ENCODE measurements around the gene TNIK.
A peak's percentile ranks its signal among the peaks of the same experiment; 100 is the strongest.

The TNIK gene

DNA sequence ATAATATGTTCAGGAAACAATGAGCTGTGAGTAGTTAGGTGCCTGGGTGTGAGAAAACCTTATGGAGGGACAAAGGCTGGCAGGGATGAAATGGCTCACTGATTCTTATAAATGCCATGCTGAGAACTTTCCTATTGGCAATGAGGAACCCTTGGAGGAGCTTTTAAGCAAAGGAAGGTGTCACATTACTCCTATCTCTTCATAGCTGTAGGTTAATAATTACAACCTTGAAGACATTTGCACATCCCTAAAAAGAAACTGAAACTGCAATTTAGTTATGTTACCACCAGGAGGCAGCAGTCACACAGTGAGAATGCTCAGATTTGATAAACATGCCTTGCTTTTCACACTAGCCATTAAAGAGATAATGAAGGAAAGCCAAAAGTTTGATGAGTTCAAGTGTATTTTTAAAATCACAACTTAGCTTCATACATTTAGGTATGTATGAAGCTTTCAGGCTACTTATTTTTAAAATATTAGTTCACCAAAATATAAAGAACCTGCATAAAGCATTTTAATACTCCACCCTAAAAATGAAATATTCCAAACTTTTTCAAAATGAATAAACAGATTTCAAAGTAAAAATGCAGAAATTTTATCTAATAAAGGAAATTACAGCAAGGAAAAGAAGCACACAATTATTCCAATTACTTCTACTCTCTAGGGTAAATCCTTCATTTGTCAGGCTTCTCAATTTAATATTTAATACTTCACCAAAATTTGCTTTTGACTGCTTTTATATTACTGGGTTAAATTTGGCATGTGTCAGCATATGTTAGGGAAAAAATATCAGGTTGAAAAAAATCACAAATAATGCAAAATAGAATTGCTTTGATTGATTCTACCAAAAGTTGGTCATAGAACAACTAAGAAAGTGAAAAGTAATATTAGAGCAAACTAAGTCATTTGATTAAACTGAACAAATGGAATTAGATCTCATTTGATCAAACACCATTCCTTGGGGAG lies 296.8 kb downstream of the TNIK start:
- no peak for DNase-seq (ENCODE audit: low read depth)

DNA sequence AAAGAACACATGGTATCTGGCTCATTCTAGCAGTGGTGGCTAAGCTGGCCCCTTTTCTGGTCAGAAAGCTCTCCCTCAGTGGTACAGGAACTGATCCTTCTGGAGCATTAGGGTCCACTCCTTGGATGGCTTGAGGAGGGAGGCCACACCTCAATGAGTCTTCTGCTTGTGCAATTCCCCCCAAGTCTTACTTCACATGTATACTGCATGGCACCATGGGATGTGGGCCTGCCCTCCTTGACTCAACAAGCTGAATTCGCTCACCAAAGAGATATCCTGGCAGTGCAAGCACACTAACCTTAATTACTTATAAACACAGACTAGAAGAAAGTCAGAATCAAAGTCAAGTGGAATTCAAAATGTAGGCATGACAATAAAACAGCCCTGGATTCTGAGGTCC lies 299.9 kb downstream of the TNIK start:
- DNase-seq (ENCODE audit: low read depth): no peak

DNA sequence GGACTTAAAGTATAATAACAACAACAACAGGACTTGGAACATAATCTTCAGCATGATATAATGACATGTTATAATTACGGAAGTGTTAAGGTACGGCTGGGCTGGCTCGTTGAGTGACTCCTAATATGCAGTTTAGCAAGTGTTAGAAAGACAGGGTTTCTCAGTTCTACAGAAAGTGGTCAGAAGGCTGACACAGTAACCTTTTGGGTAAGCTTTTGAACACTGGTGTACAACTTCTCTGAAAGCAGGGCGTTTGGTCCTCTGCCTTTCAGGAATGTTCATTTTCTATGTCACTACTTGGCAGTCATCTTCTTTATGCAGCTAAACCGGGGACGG lies 300.4 kb downstream of the TNIK start:
- no peak for DNase-seq (ENCODE audit: low read depth)

GRCh38 chr3:171159024-171159821 lies 301.0 kb downstream of the TNIK start:
- no peak for DNase-seq (ENCODE audit: low read depth)

DNA sequence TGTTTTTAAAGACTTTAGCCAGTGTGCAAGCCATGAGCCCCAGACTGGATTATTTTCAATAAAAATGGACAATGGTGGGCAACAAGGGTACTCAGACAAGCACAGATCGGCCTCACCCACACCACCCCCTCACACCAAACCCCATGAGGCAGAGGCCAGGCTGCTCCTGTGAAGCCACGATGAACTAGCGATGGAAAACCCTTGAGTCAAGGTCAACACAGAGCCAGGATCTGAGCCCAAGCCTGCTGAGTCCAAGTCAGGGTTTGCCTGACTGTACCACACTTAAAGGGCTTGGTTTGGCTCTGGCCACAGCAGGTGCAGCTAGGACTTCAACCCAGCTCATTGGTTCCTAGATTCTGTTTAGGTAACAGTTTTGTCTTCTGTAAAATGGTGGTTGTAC lies 302.2 kb downstream of the TNIK start:
- DNase-seq (ENCODE audit: low read depth): no peak

GRCh38 chr3:171157286-171157685 lies 302.9 kb downstream of the TNIK start:
- no peak for DNase-seq (ENCODE audit: low read depth)

GRCh38 chr3:171156401-171157010 lies 303.7 kb downstream of the TNIK start:
- no peak for DNase-seq (ENCODE audit: low read depth)

- no peak for DNase-seq (ENCODE audit: low read depth)
Observed at GRCh38 chr3:171155122-171155700, 305.0 kb downstream of the TNIK start.

GRCh38 chr3:171150945-171151344 lies 309.3 kb downstream of the TNIK start:
- no peak for DNase-seq (ENCODE audit: low read depth)

GRCh38 chr3:171149526-171150116 lies 310.6 kb downstream of the TNIK start:
- DNase-seq (ENCODE audit: low read depth): no peak

GRCh38 chr3:171145798-171146197 lies 314.4 kb downstream of the TNIK start:
- no peak for DNase-seq (ENCODE audit: low read depth)

DNA sequence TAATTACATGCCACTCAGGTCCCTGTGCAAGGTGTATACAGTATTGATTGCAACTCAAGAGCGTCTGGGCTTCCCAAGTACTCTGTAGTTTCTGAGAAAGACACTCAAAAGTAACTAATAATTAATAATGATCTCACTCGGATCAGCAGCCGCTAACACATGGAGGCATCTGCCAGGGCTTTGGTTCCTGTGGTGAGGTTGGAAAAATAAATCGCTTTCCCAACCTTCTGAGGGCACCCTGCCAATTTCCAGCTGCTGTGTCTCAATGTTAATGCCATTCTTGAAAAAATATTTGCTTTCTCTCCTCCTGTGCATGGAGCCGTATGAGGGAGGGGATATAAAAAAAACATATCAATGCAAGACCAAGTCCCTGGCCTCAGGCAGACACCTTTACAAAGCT lies 317.2 kb downstream of the TNIK start:
- DNase-seq (ENCODE audit: low read depth): peak; percentile 54

GRCh38 chr3:171140246-171140645 lies 320.0 kb downstream of the TNIK start:
- DNase-seq (ENCODE audit: low read depth): no peak

DNA sequence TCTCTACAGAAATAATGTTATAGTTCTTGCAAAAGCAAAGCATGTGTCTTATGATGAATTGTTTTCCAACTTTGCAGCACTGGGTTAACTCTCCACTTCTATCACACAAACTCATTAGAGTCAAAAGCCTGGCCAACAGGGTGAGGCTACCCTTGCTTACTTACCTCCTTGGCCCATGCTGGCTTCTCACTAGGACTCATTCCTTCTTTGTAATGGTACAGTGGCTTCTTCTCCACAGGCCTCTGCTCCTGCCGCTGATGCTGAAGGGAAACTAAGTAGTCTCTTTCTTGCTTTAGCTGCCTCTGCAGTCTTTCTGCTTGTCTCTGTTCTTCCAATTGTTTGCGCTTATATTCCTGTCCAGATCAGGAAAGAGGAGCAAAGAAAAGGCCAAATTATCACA lies 322.2 kb downstream of the TNIK start:
- DNase-seq (ENCODE audit: low read depth): no peak

DNA sequence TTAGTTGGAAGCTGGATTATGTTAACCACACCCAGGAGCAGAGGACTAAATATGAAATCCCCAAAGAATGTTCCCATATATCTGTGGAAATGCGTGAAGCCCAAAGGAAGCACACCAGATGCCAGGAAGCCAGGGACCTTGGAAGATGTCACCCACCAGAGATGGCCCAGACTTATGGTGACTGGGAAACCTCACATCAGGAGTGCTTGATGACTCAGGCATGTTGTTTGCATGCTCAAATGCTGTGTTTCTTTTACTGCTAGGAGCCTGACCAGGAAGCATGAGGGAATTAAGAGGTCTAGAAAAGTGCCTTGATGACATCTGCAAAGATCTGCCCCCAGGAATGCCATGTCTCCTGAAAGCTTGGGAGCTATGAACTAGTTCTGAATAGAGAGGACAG lies 324.7 kb downstream of the TNIK start:
- DNase-seq (ENCODE audit: low read depth): no peak

- DNase-seq (ENCODE audit: low read depth): no peak
Observed at GRCh38 chr3:171133796-171134569, 326.2 kb downstream of the TNIK start.

- DNase-seq (ENCODE audit: low read depth): no peak
Observed at GRCh38 chr3:171133337-171133736, 326.9 kb downstream of the TNIK start.

- peak; percentile 36 for DNase-seq (ENCODE audit: low read depth)
Observed at GRCh38 chr3:171132873-171133272, 327.3 kb downstream of the TNIK start.

DNA sequence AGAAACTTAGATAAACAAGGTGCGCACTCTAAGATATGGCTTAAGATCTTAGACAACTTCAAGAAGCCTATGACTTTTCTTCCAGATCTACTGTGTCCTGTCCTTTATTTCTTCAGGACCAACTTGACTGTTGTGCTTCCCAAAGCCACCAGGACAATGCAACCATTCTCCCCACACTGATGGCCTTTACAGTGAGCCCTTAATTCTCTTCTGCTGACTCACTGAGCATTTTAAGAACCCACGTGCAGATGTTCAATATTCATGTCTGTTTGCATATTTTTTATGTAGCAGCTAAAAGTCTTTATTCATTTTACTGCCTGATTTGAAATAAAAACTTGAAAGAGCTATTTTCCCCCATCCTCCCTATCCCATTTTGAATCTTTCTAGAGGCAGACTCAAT lies 330.4 kb downstream of the TNIK start:
- no peak for DNase-seq (ENCODE audit: low read depth)

- no peak for DNase-seq (ENCODE audit: low read depth)
Observed at GRCh38 chr3:171127611-171128010, 332.6 kb downstream of the TNIK start.

DNA sequence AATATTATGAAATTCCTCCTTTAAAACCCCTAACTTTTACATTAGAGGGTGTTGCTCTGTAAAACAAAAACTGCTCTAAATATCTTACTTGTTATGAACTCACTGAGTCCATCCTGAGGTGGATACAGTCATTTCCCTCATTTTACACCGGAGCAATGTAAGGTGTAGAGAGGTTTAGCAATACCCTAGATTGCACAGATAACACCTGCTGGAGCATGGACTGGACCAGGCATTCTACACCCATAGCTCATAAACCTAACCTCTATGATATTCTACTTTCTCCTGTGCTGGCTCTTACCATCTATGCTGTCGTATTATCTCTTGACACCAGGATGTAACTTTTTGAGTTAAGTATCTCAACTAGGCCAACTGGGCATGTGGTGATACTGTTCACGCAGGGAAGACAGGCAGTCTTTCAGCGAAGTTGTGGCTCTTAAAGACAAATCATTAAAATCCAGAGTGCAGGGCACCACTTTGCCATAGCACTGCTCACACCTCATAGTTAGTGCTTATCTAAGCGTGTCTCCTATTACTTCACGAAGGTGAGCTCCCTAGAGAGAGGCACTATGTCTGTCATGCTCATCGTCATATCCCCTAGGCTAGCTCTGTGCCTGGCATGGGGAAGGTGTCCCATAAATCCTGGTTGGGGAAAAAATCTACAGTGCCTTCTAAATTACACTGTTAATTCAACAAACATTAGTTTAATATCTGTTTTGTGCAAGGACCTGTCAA lies 333.6 kb downstream of the TNIK start:
- no peak for DNase-seq (ENCODE audit: low read depth)

All from stromal cell of bone marrow (primary cell).